H1 (cell line): ENCODE measurements around the gene MPND. TPM values are rescaled to one million over a fixed set of nuclear protein-coding genes. Genes with fewer than 3 reads are reported as not detected.

Source experiments
- ASH2L ChIP-seq: fragments of 200-600, 300-600 bp; sonication (generic); IDR thresholded peaks from one replicate; pipeline ENCODE4 v1.7.1; 2017; ENCODE audit warnings: low read length
- CEBPB ChIP-seq: IDR thresholded peaks from 2 replicates; pipeline ENCODE4 v1.6.1; 2012; ENCODE audit warnings: low read depth, low read length
- CHD1 ChIP-seq: IDR thresholded peaks from 2 replicates; pipeline ENCODE4 v1.6.1; 2012; ENCODE audit warnings: low read depth, low read length, improper control_type of control experiment
- CHD2 ChIP-seq: IDR thresholded peaks from 2 replicates; pipeline ENCODE4 v1.6.1; 2012; ENCODE audit warnings: low read length, improper control_type of control experiment
- CHD7 ChIP-seq: fragments of 300-600 bp; sonication (generic); IDR thresholded peaks from 2 replicates; pipeline ENCODE4 v1.7.1; 2012; ENCODE audit warnings: low read length, moderate library complexity, mild to moderate bottlenecking, inconsistent platforms; ENCODE audit not compliant: insufficient replicate concordance
- FOSL1 ChIP-seq: IDR thresholded peaks from 2 replicates; pipeline ENCODE4 v1.6.1; 2011; ENCODE audit warnings: mild to moderate bottlenecking, low read depth, low read length, moderate library complexity; ENCODE audit not compliant: insufficient read depth
- HDAC2 ChIP-seq, 2 experiments: fragments of 300-600 bp in 1 of 2; sonication (generic) in 1 of 2; IDR thresholded peaks; 2 replicates each; pipeline ENCODE4 v1.6.1; 2011 to 2012; ENCODE audit warnings: low read depth in 2 of 2, low read length in 2 of 2, mild to moderate bottlenecking in 2 of 2, moderate library complexity in 2 of 2, borderline replicate concordance in 1 of 2, inconsistent platforms in 1 of 2
- JUND ChIP-seq: IDR thresholded peaks from 2 replicates; pipeline ENCODE4 v1.6.1; 2011; ENCODE audit warnings: mild to moderate bottlenecking, improper control_type of control experiment, low read length
- KDM1A ChIP-seq: fragments of 200-600, 300-600 bp; sonication (generic); IDR thresholded peaks from 2 replicates; pipeline ENCODE4 v1.7.1; 2016; ENCODE audit warnings: mild to moderate bottlenecking, low read length, borderline replicate concordance
- KDM5A ChIP-seq: fragments of 200-600 bp; IDR thresholded peaks from 2 replicates; pipeline ENCODE4 v1.7.1; 2012; ENCODE audit warnings: mild to moderate bottlenecking, low read length, inconsistent platforms, mixed read lengths
- SP1 ChIP-seq: IDR thresholded peaks from 2 replicates; pipeline ENCODE4 v1.6.1; 2011; ENCODE audit warnings: low read depth, low read length
- polyA plus RNA-seq, 7 experiments: library from polyadenylated mRNA; depleted of rRNA in 3 of 7; stranded (reverse) in 5 of 7; unstranded in 2 of 7; fragments of >200 nt in 5 of 7; fragments of 200-250 nt in 2 of 7; gene quantifications; 1 replicate in 5 of 7; 2 replicates in 1 of 7; 4 replicates in 1 of 7; pipeline versions ENCODE4 v1.2.1 to v1.2.3, GENCODE V29; 2011 to 2013; ENCODE audit warnings: missing spikeins in 2 of 7, mixed read lengths in 2 of 7
- total RNA-seq: library from RNA; stranded (reverse); fragmentation: NEBNext Ultra II Directional; extraction: Animal tissue kit (Norgen Biotek cat#: 25700); gene quantifications from 2 replicates; pipeline ENCODE4 v1.2.1, GENCODE V29; 2021

MPND gene
- total and polyA plus RNA-seq, 2 of the 8 experiments (the other 6 are each of a cell fraction or from before 2014, with no cell fraction given) = 22.9 to 27.7 TPM

GRCh38 chr19:4300589-4300988 lies 42.8 kb upstream of the MPND start (continued):
- TF ChIP-seq CHD7 = no peak
- no peak for TF ChIP-seq CHD2
- TF ChIP-seq ASH2L = no peak
- peak in 1 of 2 experiments; percentile 55; a peak in 1 of 4 replicates for TF ChIP-seq HDAC2 (IDR thresholded peaks at IDR 0.05; ENCODE audit: borderline replicate concordance in 1 of 2, low read depth in 2 of 2, low read length in 2 of 2)
- TF ChIP-seq FOSL1 = no peak
- TF ChIP-seq KDM1A = peak; percentile 69; the same call in 1 of the 2 replicates
- TF ChIP-seq JUND = no peak
- TF ChIP-seq SP1 = no peak
- no peak for TF ChIP-seq CHD1
- TF ChIP-seq KDM5A = no peak
- TF ChIP-seq CEBPB = no peak
